Prostate gland (tissue), 2 donors: ENCODE measurements around the gene SUSD2.

Source experiments
- POLR2A ChIP-seq: fragments of 450-650 bp; IDR thresholded peaks from one replicate; pipeline ENCODE4 v1.6.1; 2016; ENCODE audit warnings: antibody characterized with exemption, mild to moderate bottlenecking
- POLR2AphosphoS5 ChIP-seq: sonication (generic); formaldehyde crosslinking; IDR thresholded peaks from one replicate; pipeline ENCODE4 v1.6.1; 2017; ENCODE audit warnings: antibody characterized with exemption
- TF ChIP-seq, protein P1 (sequence below), 4 experiments: fragments of 200-600 bp in 2 of 4; fragments of 450-650 bp in 2 of 4; sonication (generic) in 2 of 4; IDR thresholded peaks; 1 replicate in 3 of 4; 2 replicates in 1 of 4; pipeline ENCODE4 v1.5.1; 2016 to 2019; ENCODE audit warnings: antibody characterized with exemption in 4 of 4, mild to moderate bottlenecking in 2 of 4, moderate library complexity in 2 of 4

GRCh38 chr22:24201681-24202614, 20.7 kb downstream of the SUSD2 start:
- TF ChIP-seq, protein P1, sequence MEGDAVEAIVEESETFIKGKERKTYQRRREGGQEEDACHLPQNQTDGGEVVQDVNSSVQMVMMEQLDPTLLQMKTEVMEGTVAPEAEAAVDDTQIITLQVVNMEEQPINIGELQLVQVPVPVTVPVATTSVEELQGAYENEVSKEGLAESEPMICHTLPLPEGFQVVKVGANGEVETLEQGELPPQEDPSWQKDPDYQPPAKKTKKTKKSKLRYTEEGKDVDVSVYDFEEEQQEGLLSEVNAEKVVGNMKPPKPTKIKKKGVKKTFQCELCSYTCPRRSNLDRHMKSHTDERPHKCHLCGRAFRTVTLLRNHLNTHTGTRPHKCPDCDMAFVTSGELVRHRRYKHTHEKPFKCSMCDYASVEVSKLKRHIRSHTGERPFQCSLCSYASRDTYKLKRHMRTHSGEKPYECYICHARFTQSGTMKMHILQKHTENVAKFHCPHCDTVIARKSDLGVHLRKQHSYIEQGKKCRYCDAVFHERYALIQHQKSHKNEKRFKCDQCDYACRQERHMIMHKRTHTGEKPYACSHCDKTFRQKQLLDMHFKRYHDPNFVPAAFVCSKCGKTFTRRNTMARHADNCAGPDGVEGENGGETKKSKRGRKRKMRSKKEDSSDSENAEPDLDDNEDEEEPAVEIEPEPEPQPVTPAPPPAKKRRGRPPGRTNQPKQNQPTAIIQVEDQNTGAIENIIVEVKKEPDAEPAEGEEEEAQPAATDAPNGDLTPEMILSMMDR (IDR thresholded peaks at IDR 0.05), result no peak
- TF ChIP-seq POLR2A, result no peak
- TF ChIP-seq POLR2AphosphoS5, result no peak
